Lung (tissue), 12 donors: Measurements from ENCODE around the gene FXYD2. TPM values are rescaled to one million over a fixed set of nuclear protein-coding genes. Genes with fewer than 3 reads are reported as not detected.
A peak's percentile ranks its signal among the peaks of the same experiment; 100 is the strongest.

Experiments
- ATAC-seq: fragments of 200-7000 bp; cut with Tn5 transposase; one replicate; pipeline ENCODE4 v1.9.1; 2020; ENCODE audit warnings: moderate number of reproducible peaks; ENCODE audit not compliant: insufficient read depth, low FRiP score
- DNase-seq, 3 donors: peaks; one replicate each; pipeline ENCODE4 v3.0.0-alpha.2; 2013 to 2017
- H3K27ac ChIP-seq, 2 donors: one replicate each; pipeline ENCODE4 v1.5.1; 2013; ENCODE audit warnings: mild to moderate bottlenecking in 2 of 2, moderate library complexity in 2 of 2, control low read depth in 1 of 2, inconsistent platforms in 1 of 2, low read depth in 1 of 2, low read length in 1 of 2
- H3K27me3 ChIP-seq, 3 donors: one replicate each; pipeline ENCODE4 v1.5.1; 2013; ENCODE audit warnings: low read length in 2 of 3; ENCODE audit not compliant: control insufficient read depth in 3 of 3, insufficient read depth in 3 of 3
- H3K36me3 ChIP-seq, 4 donors: one replicate each; pipeline ENCODE4 v1.5.1; 2013; ENCODE audit warnings: low read length in 4 of 4, mild to moderate bottlenecking in 1 of 4, moderate library complexity in 1 of 4; ENCODE audit not compliant: control insufficient read depth in 4 of 4, insufficient read depth in 4 of 4
- H3K4me1 ChIP-seq, 5 donors: one replicate each; pipeline ENCODE4 v1.5.1; 2013; ENCODE audit warnings: low read length in 5 of 5, mild to moderate bottlenecking in 2 of 5, moderate library complexity in 1 of 5; ENCODE audit not compliant: control insufficient read depth in 5 of 5, insufficient read depth in 5 of 5
- H3K4me3 ChIP-seq: one replicate; pipeline ENCODE4 v1.5.1; 2013; ENCODE audit warnings: mild to moderate bottlenecking, control low read depth, moderate library complexity
- H3K9ac ChIP-seq, 2 donors: one replicate each; pipeline ENCODE4 v1.5.1; 2013; ENCODE audit warnings: low read length in 2 of 2, control low read depth in 1 of 2; ENCODE audit not compliant: insufficient read depth in 1 of 2
- H3K9me3 ChIP-seq, 4 donors: one replicate each; pipeline ENCODE4 v1.5.1; 2013; ENCODE audit warnings: low read length in 3 of 4, mild to moderate bottlenecking in 1 of 4, moderate library complexity in 1 of 4; ENCODE audit not compliant: control insufficient read depth in 4 of 4, insufficient read depth in 3 of 4
- CTCF ChIP-seq: IDR thresholded peaks from 2 replicates; pipeline ENCODE4 v1.5.1; 2012; ENCODE audit warnings: mild to moderate bottlenecking; ENCODE audit errors: control extremely low read depth, extremely low read depth
- WGBS, 2 donors: extraction: QIAGEN DNeasy Blood & Tissue Kit; methylation state at CpG; one replicate each; pipeline ENCODE4 v1.1.7; 2013; 5-methylcytosine and 5-hydroxymethylcytosine counted together
- polyA plus RNA-seq, 2 donors: library from polyadenylated mRNA; stranded (reverse); fragments of 200-250 nt; gene quantifications; one replicate each; pipeline ENCODE4 v1.2.1, GENCODE V29; 2013
- total RNA-seq, 2 donors: library from RNA; depleted of rRNA in 1 of 2; stranded (reverse); fragments of >200 nt in 1 of 2; gene quantifications; one replicate each; pipeline ENCODE4 v1.2.1, GENCODE V29; 2014 to 2021
- donor health status: control.
- donor health status: control.
- donor health status: Bipolar disorder and iron deficiency.
- donor health status: healthy.
- donor health status: DM: yes; HTN: yes; CAD: no.

Gene FXYD2
- total and polyA plus RNA-seq, 4 donors = 1.6 to 6.9 (median 3.7) TPM

- DNase-seq (no peak), ATAC-seq (no peak)
- 91 to 100% methylated on average over 1 of the region's 1 CpG for WGBS, 2 donors
- no peak for TF ChIP-seq CTCF
- Histone ChIP-seq H3K9me3 (no peaks in the 10 kb centered on the region), H3K36me3 (no peaks in the 10 kb centered on the region), H3K4me1 (peaks cover 4 to 48% (median 29%) of the 10 kb centered on the region in 5 donors), H3K27ac (peak overlapping the region; percentile 64 to 92), H3K4me3 (no peak overlapping the region), H3K9ac (no peak overlapping the region), H3K27me3 (no peaks in the 10 kb centered on the region)
Measured at GRCh38 chr11:117862753-117863152, 38.2 kb upstream of the FXYD2 start.

- 53 to 54% methylated on average over 12 of the region's 12 CpGs for WGBS, 2 donors
- H3K4me3 ChIP-seq = no peak overlapping the region
- no peak for TF ChIP-seq CTCF
- peak overlapping the region in 1 of 2 donors; percentile 51 for H3K9ac ChIP-seq
- H3K27ac ChIP-seq = peak overlapping the region; percentile 64 to 92
- no peaks in the 10 kb centered on the region for H3K9me3 ChIP-seq
- ATAC-seq = no peak
- DNase-seq = no peak
- no peaks in the 10 kb centered on the region for H3K36me3 ChIP-seq
- peaks cover 4 to 52% (median 25%) of the 10 kb centered on the region in 5 donors for H3K4me1 ChIP-seq
- no peaks in the 10 kb centered on the region for H3K27me3 ChIP-seq
Measured at GRCh38 chr11:117862019-117862725, 37.6 kb upstream of the FXYD2 start.

- peak overlapping the region in 1 of 2 donors; percentile 51 for H3K9ac ChIP-seq
- no peaks in the 10 kb centered on the region for H3K36me3 ChIP-seq
- no peak overlapping the region for H3K4me3 ChIP-seq
- peak overlapping the region; percentile 64 to 92 for H3K27ac ChIP-seq
- ATAC-seq (peak; percentile 27), DNase-seq (peak; percentile 61 to 86 (median 69))
- H3K4me1 ChIP-seq = peaks cover 4 to 60% (median 25%) of the 10 kb centered on the region in 5 donors
- no peaks in the 10 kb centered on the region for H3K27me3 ChIP-seq
- no peak for TF ChIP-seq CTCF
- no peaks in the 10 kb centered on the region for H3K9me3 ChIP-seq
- WGBS, 2 donors = 37 to 49% methylated on average over 13 of the region's 13 CpGs
Measured at GRCh38 chr11:117861151-117862018, 36.8 kb upstream of the FXYD2 start.
